ENCODE results near the gene EHD3.

EHD3 gene

DNA sequence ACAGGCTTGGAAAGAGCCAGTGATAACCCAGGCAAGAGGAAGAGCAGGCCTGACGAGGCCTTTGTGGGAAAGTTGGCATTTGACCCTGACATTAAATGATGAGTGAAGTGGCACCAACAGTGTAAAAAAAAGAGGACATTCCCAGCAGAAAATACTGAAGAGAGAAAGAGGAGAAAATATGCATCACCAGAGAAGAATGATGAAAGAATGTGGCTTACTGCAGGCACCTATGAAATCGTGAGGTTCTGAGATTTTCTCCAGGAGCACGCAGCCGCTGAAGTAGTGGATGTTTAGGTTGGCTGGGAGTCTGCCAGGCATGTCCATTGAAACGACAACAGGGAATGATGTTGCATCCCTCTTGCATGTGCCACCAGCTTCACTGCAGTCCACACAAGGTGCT is 13.8 kb downstream of the EHD3 start:
- H3K4me3 ChIP-seq (ENCODE audit: low read depth, low read length): no peak overlapping the region
- no peak for TF ChIP-seq CTCF (IDR thresholded peaks at IDR 0.05; ENCODE audit: low read depth, low read length)

GRCh38 chr2:31248139-31248538 is 14.2 kb downstream of the EHD3 start:
- no peak overlapping the region for H3K4me3 ChIP-seq (ENCODE audit: low read depth, low read length)
- TF ChIP-seq CTCF (IDR thresholded peaks at IDR 0.05; ENCODE audit: low read depth, low read length): no peak

DNA sequence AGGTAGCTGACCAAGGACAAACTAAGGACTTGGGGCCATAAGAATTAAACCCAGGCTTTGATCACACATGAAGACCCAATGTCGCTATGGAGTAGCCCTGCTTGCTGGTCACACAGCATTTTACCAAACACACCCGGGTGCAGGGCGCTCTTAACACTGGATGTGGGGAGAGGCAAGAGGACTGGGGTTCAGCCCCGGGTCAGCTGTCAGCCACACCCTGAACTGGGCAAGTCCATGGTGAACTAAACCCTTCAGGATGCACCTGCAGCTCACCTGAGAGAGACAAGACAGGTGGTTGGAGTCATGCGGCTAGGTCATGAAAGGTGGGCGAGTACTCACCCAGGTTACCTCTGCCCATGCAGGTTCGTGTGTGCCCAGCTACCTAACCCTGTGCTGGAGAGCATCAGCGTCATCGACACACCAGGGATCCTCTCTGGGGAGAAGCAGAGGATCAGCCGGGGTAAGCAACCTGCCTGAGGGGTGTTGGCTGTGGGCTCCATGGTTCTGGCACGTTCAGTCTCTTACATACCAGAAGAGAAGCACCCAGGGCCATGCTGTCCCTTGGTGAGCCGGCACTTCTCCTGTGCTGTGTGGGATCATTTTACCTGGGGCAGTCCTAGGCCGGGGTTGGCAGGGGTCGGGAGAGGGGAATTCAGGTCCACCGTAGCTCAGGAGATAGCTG is 15.2 kb downstream of the EHD3 start:
- no peak overlapping the region for H3K4me3 ChIP-seq (ENCODE audit: low read depth, low read length)
- no peak for TF ChIP-seq CTCF (IDR thresholded peaks at IDR 0.05; ENCODE audit: low read depth, low read length)

- no peak overlapping the region for H3K4me3 ChIP-seq (ENCODE audit: low read depth, low read length)
- TF ChIP-seq CTCF (IDR thresholded peaks at IDR 0.05; ENCODE audit: low read depth, low read length): no peak
Measured at GRCh38 chr2:31251018-31251417, 17.1 kb downstream of the EHD3 start.

DNA sequence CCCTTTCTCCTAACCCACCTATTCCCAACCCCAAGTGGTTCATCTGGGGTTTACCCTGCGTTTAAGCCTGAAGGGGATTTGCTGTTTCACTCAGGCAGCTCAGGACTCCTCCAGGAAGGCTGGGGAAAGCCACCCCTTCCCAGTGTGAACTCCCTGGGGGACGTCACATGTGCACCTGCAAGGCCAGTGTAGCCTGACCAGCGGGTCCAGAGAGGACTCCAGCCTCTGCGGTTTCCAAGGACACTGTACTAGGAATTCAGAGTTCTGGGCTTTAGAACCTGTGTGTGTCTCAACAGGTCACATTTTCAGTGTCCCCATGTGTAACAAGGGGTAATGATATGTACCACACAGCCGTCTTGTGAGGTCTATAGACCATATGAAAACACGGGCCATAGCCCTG is 17.9 kb downstream of the EHD3 start:
- H3K4me3 ChIP-seq (ENCODE audit: low read depth, low read length): no peak overlapping the region
- TF ChIP-seq CTCF (IDR thresholded peaks at IDR 0.05; ENCODE audit: low read depth, low read length): no peak

- H3K4me3 ChIP-seq (ENCODE audit: low read depth, low read length): no peak overlapping the region
- no peak for TF ChIP-seq CTCF (IDR thresholded peaks at IDR 0.05; ENCODE audit: low read depth, low read length)
Measured at GRCh38 chr2:31253356-31254131, 19.6 kb downstream of the EHD3 start.

Data from WI38 (cell line).